ENCODE data around the gene SPECC1L.

GRCh38 chr22:24322522-24322921 is 51.9 kb downstream of the SPECC1L start:
- TF ChIP-seq, protein P1, sequence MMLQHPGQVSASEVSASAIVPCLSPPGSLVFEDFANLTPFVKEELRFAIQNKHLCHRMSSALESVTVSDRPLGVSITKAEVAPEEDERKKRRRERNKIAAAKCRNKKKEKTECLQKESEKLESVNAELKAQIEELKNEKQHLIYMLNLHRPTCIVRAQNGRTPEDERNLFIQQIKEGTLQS (IDR thresholded peaks at IDR 0.05; ENCODE audit: insufficient read depth, low read depth, low read length): no peak
- TF ChIP-seq CHD2 (IDR thresholded peaks at IDR 0.05; ENCODE audit: low read length) (no peak), POLR2AphosphoS5 (IDR thresholded peaks at IDR 0.05; ENCODE audit: low read depth, low read length) (no peak)
